Measurements from ENCODE around the gene TTC33. TPM values are rescaled to one million over a fixed set of nuclear protein-coding genes. Genes with fewer than 3 reads are reported as not detected.

TTC33 gene
- polyA plus RNA-seq, 1 of the 3 experiments (the other 2 are of a cell fraction) = 2.2 TPM

- CTCF ChIA-PET = interaction anchor here (1.4 kb wide), 2 partner anchors 9 to 11 kb away, joined by 3 read pairs; no protein-coding TSS in a partner anchor
Observed at GRCh38 chr5:40679148-40679912, 76.4 kb downstream of the TTC33 start.

GRCh38 chr5:40678460-40679147, 77.2 kb downstream of the TTC33 start:
- CTCF ChIA-PET = no interaction called here
- POLR2A ChIA-PET = no interaction called here
- peak overlapping the region; percentile 56 to 66; a peak in 2 of 4 replicates for H3K4me3 ChIP-seq (ENCODE audit: low read depth in 2 of 2, low read length in 1 of 2)
- no peaks in the 10 kb centered on the region; the same call in 1 of the 2 replicates for H4K20me1 ChIP-seq (ENCODE audit: insufficient read depth)
- no peaks in the 10 kb centered on the region for H3K79me2 ChIP-seq (ENCODE audit: insufficient read depth)
- H3K36me3 ChIP-seq (replicated peaks in 1 of 2; ENCODE audit: control insufficient read depth in 1 of 2, insufficient read depth in 2 of 2, low read length in 1 of 2) = no peaks in the 10 kb centered on the region
- peaks cover 4% of the 10 kb centered on the region for H3F3A ChIP-seq (replicated peaks; ENCODE audit: insufficient read depth)
- 6% methylated on average over 12 of the region's 12 CpGs for WGBS (ENCODE audit: low lambda C conversion rate)
- H3K27me3 ChIP-seq (ENCODE audit: insufficient read depth) = peaks cover 62% of the 10 kb centered on the region
- DNase-seq = peak; percentile 23
- H2AFZ ChIP-seq (ENCODE audit: low read depth) = 0 out of 2 replicates have a peak overlapping the region, but pooled peaks have one; percentile 40
- peaks cover 6 to 11% of the 10 kb centered on the region in 2 experiments; a peak in 2 of 4 replicates for H3K4me1 ChIP-seq (ENCODE audit: control insufficient read depth in 1 of 2, insufficient read depth in 2 of 2, low read depth in 1 of 2, low read length in 1 of 2)
- H3K27ac ChIP-seq (ENCODE audit: low read depth in 2 of 2, low read length in 1 of 2) = no peak overlapping the region
- H3K9me2 ChIP-seq = no peaks in the 10 kb centered on the region
- H3K9ac ChIP-seq = no peak overlapping the region
- H3K4me2 ChIP-seq = peak overlapping the region; percentile 98; the same call in 1 of the 2 replicates
- peak; percentile 35; the same call in 1 of the 2 replicates for TF ChIP-seq EZH2phosphoT487 (IDR thresholded peaks at IDR 0.05; ENCODE audit: borderline replicate concordance, low read depth)
- no peak for TF ChIP-seq MEF2A (IDR thresholded peaks at IDR 0.05; ENCODE audit: borderline replicate concordance, low read depth)
- TF ChIP-seq PBX3 (IDR thresholded peaks at IDR 0.05) = no peak
- no peaks in the 10 kb centered on the region for H3K9me3 ChIP-seq

More at GRCh38 chr5:40679148-40679912, 76.4 kb downstream of the TTC33 start:
- Histone ChIP-seq H3K9ac (no peak overlapping the region), H3K4me1 (ENCODE audit: control insufficient read depth in 1 of 2, insufficient read depth in 2 of 2, low read depth in 1 of 2, low read length in 1 of 2) (peaks cover 6 to 11% of the 10 kb centered on the region in 2 experiments; a peak in 2 of 4 replicates), H3K79me2 (ENCODE audit: insufficient read depth) (no peaks in the 10 kb centered on the region), H3K9me3 (no peaks in the 10 kb centered on the region), H3K27me3 (ENCODE audit: insufficient read depth) (peaks cover 63% of the 10 kb centered on the region), H3K36me3 (replicated peaks in 1 of 2; ENCODE audit: control insufficient read depth in 1 of 2, insufficient read depth in 2 of 2, low read length in 1 of 2) (no peaks in the 10 kb centered on the region), H3K4me3 (ENCODE audit: low read depth in 2 of 2, low read length in 1 of 2) (peak overlapping the region; percentile 56 to 66), H3F3A (replicated peaks; ENCODE audit: insufficient read depth) (peaks cover 4% of the 10 kb centered on the region), H2AFZ (ENCODE audit: low read depth) (peak overlapping the region; percentile 81; the same call in 1 of the 2 replicates), H3K27ac (ENCODE audit: low read depth in 2 of 2, low read length in 1 of 2) (no peak overlapping the region), H3K4me2 (peak overlapping the region; percentile 98), H4K20me1 (ENCODE audit: insufficient read depth) (no peaks in the 10 kb centered on the region; the same call in 1 of the 2 replicates), H3K9me2 (no peaks in the 10 kb centered on the region)
- POLR2A ChIA-PET = no interaction called here
- WGBS (ENCODE audit: low lambda C conversion rate) = 2% methylated on average over 23 of the region's 60 CpGs
- TF ChIP-seq NRF1 (IDR thresholded peaks at IDR 0.05; ENCODE audit: low read depth, low read length) = 0 out of 2 replicates have a peak, but pooled peaks have one; percentile 11
- no peak for TF ChIP-seq FOXM1 (IDR thresholded peaks at IDR 0.05; ENCODE audit: low read depth)
- TF ChIP-seq ELF1 (IDR thresholded peaks at IDR 0.05) = no peak
- no peak for TF ChIP-seq NFIC (IDR thresholded peaks at IDR 0.05; ENCODE audit: borderline replicate concordance)
- peak; percentile 89 for DNase-seq

GRCh38 chr5:40678026-40678425, 77.7 kb downstream of the TTC33 start:
- no peak overlapping the region for H3K27ac ChIP-seq (ENCODE audit: low read depth in 2 of 2, low read length in 1 of 2)
- TF ChIP-seq NFIC (IDR thresholded peaks at IDR 0.05; ENCODE audit: borderline replicate concordance) (no peak), USF1 (IDR thresholded peaks at IDR 0.05; ENCODE audit: borderline replicate concordance, low read depth) (no peak), GATA2 (CRISPR knock-in tag; IDR thresholded peaks at IDR 0.05) (no peak), TEAD4 (IDR thresholded peaks at IDR 0.05; ENCODE audit: borderline replicate concordance, insufficient read depth) (no peak), EZH2phosphoT487 (IDR thresholded peaks at IDR 0.05; ENCODE audit: borderline replicate concordance, low read depth) (no peak), MAX (IDR thresholded peaks at IDR 0.05; ENCODE audit: low read depth) (no peak), EP300 (IDR thresholded peaks at IDR 0.05; ENCODE audit: borderline replicate concordance in 1 of 2, low read depth in 1 of 2, low read length in 1 of 2) (no peak), FOXM1 (IDR thresholded peaks at IDR 0.05; ENCODE audit: low read depth) (no peak), MXI1 (IDR thresholded peaks at IDR 0.05; ENCODE audit: low read depth, low read length) (no peak)
- H3K79me2 ChIP-seq (ENCODE audit: insufficient read depth) = no peaks in the 10 kb centered on the region
- H3K4me3 ChIP-seq (ENCODE audit: low read depth in 2 of 2, low read length in 1 of 2) = no peak overlapping the region
- H3F3A ChIP-seq (replicated peaks; ENCODE audit: insufficient read depth) = peaks cover 4% of the 10 kb centered on the region
- H3K9me3 ChIP-seq = no peaks in the 10 kb centered on the region
- H3K4me1 ChIP-seq (ENCODE audit: control insufficient read depth in 1 of 2, insufficient read depth in 2 of 2, low read depth in 1 of 2, low read length in 1 of 2) = peaks cover 6 to 11% of the 10 kb centered on the region in 2 experiments; a peak in 2 of 4 replicates
- ChIA-PET CTCF (interaction anchor here (1.7 kb wide), 1 partner anchor 11 kb away, joined by 6 read pairs; no protein-coding TSS in a partner anchor), POLR2A (no interaction called here)
- no peaks in the 10 kb centered on the region for H3K36me3 ChIP-seq (replicated peaks in 1 of 2; ENCODE audit: control insufficient read depth in 1 of 2, insufficient read depth in 2 of 2, low read length in 1 of 2)
- WGBS (ENCODE audit: low lambda C conversion rate) = 60% methylated on average over 2 of the region's 2 CpGs
- no peak overlapping the region for H3K4me2 ChIP-seq
- H3K9ac ChIP-seq = no peak overlapping the region
- no peak overlapping the region for H2AFZ ChIP-seq (ENCODE audit: low read depth)
- DNase-seq = no peak
- no peaks in the 10 kb centered on the region; the same call in 1 of the 2 replicates for H4K20me1 ChIP-seq (ENCODE audit: insufficient read depth)
- H3K9me2 ChIP-seq = no peaks in the 10 kb centered on the region
- peaks cover 62% of the 10 kb centered on the region for H3K27me3 ChIP-seq (ENCODE audit: insufficient read depth)

Measured in SK-N-SH (cell line).